Mesenchymal stem cell (in vitro differentiated cells and primary cell): ENCODE data around the gene LTBR.

Experiments used
- DNase-seq: peaks from one replicate; pipeline ENCODE4 v3.0.0-alpha.2; 2013
- H2AFZ ChIP-seq: one replicate; pipeline ENCODE4 v1.6.1; 2013; ENCODE audit warnings: low read depth, mild to moderate bottlenecking, control low read depth, inconsistent platforms, low read length, moderate library complexity
- H2AK5ac ChIP-seq: 2 replicates; pipeline ENCODE4 v1.6.1; 2013; ENCODE audit warnings: low read length, moderate library complexity, mild to moderate bottlenecking, inconsistent platforms; ENCODE audit not compliant: severe bottlenecking
- H2BK120ac ChIP-seq: one replicate; pipeline ENCODE4 v1.6.1; 2013; ENCODE audit warnings: low read depth, mild to moderate bottlenecking, inconsistent platforms, low read length, moderate library complexity
- H2BK12ac ChIP-seq, 2 experiments: one replicate each; pipeline ENCODE4 v1.6.1; 2013; ENCODE audit warnings: inconsistent platforms in 2 of 2, low read length in 2 of 2, mild to moderate bottlenecking in 2 of 2, moderate library complexity in 2 of 2, control low read depth in 1 of 2
- H2BK15ac ChIP-seq: one replicate; pipeline ENCODE4 v1.6.1; 2013; ENCODE audit warnings: mild to moderate bottlenecking, low read depth, inconsistent platforms; ENCODE audit not compliant: poor library complexity, severe bottlenecking
- H2BK5ac ChIP-seq: 2 replicates; pipeline ENCODE4 v1.6.1; 2013; ENCODE audit warnings: low read depth, mild to moderate bottlenecking, low read length, control low read depth, inconsistent platforms; ENCODE audit not compliant: poor library complexity, severe bottlenecking
- H3K14ac ChIP-seq, 2 experiments: one replicate each; pipeline ENCODE4 v1.6.1; 2013; ENCODE audit warnings: inconsistent platforms in 2 of 2, low read length in 2 of 2, control low read depth in 1 of 2, mild to moderate bottlenecking in 1 of 2, moderate library complexity in 1 of 2
- H3K18ac ChIP-seq, 2 experiments: one replicate each; pipeline ENCODE4 v1.6.1; 2013; ENCODE audit warnings: inconsistent platforms in 2 of 2, low read length in 2 of 2, control low read depth in 1 of 2, low read depth in 1 of 2, mild to moderate bottlenecking in 1 of 2
- H3K23ac ChIP-seq, 2 experiments: one replicate each; pipeline ENCODE4 v1.6.1; 2013; ENCODE audit warnings: inconsistent platforms in 2 of 2, low read length in 2 of 2, mild to moderate bottlenecking in 2 of 2, moderate library complexity in 2 of 2, control low read depth in 1 of 2
- H3K27ac ChIP-seq: 2 replicates; pipeline ENCODE4 v1.5.1; 2013; ENCODE audit warnings: mild to moderate bottlenecking, moderate library complexity, low read length, control low read depth, inconsistent platforms; ENCODE audit not compliant: poor library complexity, severe bottlenecking
- H3K27me3 ChIP-seq, 2 experiments: 2 replicates each; pipeline versions ENCODE4 v1.6.1 to v1.7.0; 2013; ENCODE audit warnings: low read length in 2 of 2, mild to moderate bottlenecking in 2 of 2, moderate library complexity in 2 of 2, control low read depth in 1 of 2, inconsistent platforms in 1 of 2; ENCODE audit not compliant: control insufficient read depth in 1 of 2, insufficient read depth in 1 of 2
- H3K36me3 ChIP-seq, 2 experiments: 2 replicates each; pipeline versions ENCODE4 v1.6.1 to v1.7.0; 2013; ENCODE audit warnings: low read length in 2 of 2, control low read depth in 1 of 2, inconsistent platforms in 1 of 2, low read depth in 1 of 2, mild to moderate bottlenecking in 1 of 2; ENCODE audit not compliant: insufficient read depth in 2 of 2, control insufficient read depth in 1 of 2
- H3K4ac ChIP-seq, 2 experiments: one replicate each; pipeline ENCODE4 v1.6.1; 2013; ENCODE audit warnings: inconsistent platforms in 2 of 2, low read length in 2 of 2, mild to moderate bottlenecking in 2 of 2, moderate library complexity in 2 of 2, control low read depth in 1 of 2, low read depth in 1 of 2
- H3K4me1 ChIP-seq: 2 replicates; pipeline ENCODE4 v1.6.1; 2013; ENCODE audit warnings: low read depth, low read length, control low read depth; ENCODE audit not compliant: control insufficient read depth, insufficient read depth
- H3K4me2 ChIP-seq: 2 replicates; pipeline ENCODE4 v1.6.1; 2013; ENCODE audit warnings: low read length, mild to moderate bottlenecking, inconsistent platforms; ENCODE audit not compliant: poor library complexity, severe bottlenecking
- H3K4me3 ChIP-seq, 2 experiments: 2 replicates each; pipeline versions ENCODE4 v1.5.1 to v1.7.0; 2013; ENCODE audit warnings: low read length in 2 of 2, mild to moderate bottlenecking in 2 of 2, control low read depth in 1 of 2, low read depth in 1 of 2; ENCODE audit not compliant: insufficient read depth in 1 of 2
- H3K79me1 ChIP-seq: replicated peaks from 2 replicates; pipeline ENCODE4 v1.6.1; 2013; ENCODE audit warnings: mild to moderate bottlenecking, control low read depth, low read length, inconsistent platforms; ENCODE audit not compliant: poor library complexity, severe bottlenecking
- H3K9ac ChIP-seq: 2 replicates; pipeline ENCODE4 v1.7.0; 2013; ENCODE audit warnings: mild to moderate bottlenecking, low read length, moderate library complexity
- H3K9me3 ChIP-seq: 2 replicates; pipeline ENCODE4 v1.7.0; 2013; ENCODE audit warnings: mild to moderate bottlenecking, low read length; ENCODE audit not compliant: control insufficient read depth
- H4K8ac ChIP-seq: one replicate; pipeline ENCODE4 v1.6.1; 2013; ENCODE audit warnings: inconsistent platforms, mild to moderate bottlenecking, low read length, moderate library complexity
- H4K91ac ChIP-seq: one replicate; pipeline ENCODE4 v1.6.1; 2013; ENCODE audit warnings: mild to moderate bottlenecking, low read length, inconsistent platforms
- WGBS: methylation state at CpG from one replicate; pipeline ENCODE4 v1.1.7; 2013; ENCODE audit warnings: mixed read lengths; 5-methylcytosine and 5-hydroxymethylcytosine counted together

The LTBR gene

DNA sequence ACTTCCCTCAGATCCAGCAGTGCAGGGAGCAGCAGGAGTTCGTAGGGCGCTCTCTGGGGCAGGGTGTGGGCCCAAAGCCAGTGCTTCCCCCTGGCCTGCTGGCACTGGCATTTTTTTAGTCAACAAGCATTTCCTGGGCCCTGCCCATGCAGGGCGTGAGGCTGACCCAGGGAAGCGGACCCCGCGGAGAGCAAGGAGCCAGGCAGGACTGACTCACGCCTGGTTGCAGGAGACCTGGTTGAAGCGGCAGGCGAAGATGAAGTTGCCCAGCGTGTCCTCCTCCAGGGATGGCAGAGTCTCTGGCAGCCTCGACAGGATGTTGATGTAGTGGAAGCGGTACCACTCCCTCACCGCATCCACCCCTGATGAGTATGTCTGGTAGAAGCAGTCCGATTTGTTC is 22.1 kb upstream of the LTBR start:
- Histone ChIP-seq H3K18ac (peak overlapping the region in 1 of 2 experiments; percentile 50), H2AFZ (no peak overlapping the region), H3K9ac (no peak overlapping the region), H2BK15ac (no peak overlapping the region), H3K27me3 (peaks cover 0 to 2% of the 10 kb centered on the region in 2 experiments), H3K23ac (no peak overlapping the region), H2BK120ac (no peak overlapping the region), H3K14ac (peak overlapping the region in 1 of 2 experiments; percentile 51), H3K4ac (no peak overlapping the region), H3K4me3 (no peak overlapping the region), H2BK12ac (peak overlapping the region in 1 of 2 experiments; percentile 32), H3K4me2 (peak overlapping the region; percentile 1), H4K8ac (peak overlapping the region; percentile 52), H2BK5ac (no peak overlapping the region), H3K36me3 (no peaks in the 10 kb centered on the region), H3K27ac (peak overlapping the region; percentile 30), H3K79me1 (no peaks in the 10 kb centered on the region), H2AK5ac (no peak overlapping the region), H4K91ac (peak overlapping the region; percentile 20), H3K4me1 (peaks cover 20% of the 10 kb centered on the region), H3K9me3 (no peaks in the 10 kb centered on the region)
- 90% methylated on average over 14 of the region's 14 CpGs for WGBS
- no peak for DNase-seq

- peak overlapping the region; percentile 59 for H2AK5ac ChIP-seq
- H3K9me3 ChIP-seq, result no peaks in the 10 kb centered on the region
- H2BK120ac ChIP-seq, result no peak overlapping the region
- no peak overlapping the region for H3K4ac ChIP-seq
- H2BK5ac ChIP-seq, result no peak overlapping the region
- H3K4me1 ChIP-seq, result peaks cover 20% of the 10 kb centered on the region
- peak overlapping the region in 1 of 2 experiments; percentile 32 for H2BK12ac ChIP-seq
- peak overlapping the region; percentile 1 for H4K91ac ChIP-seq
- no peak overlapping the region for H3K9ac ChIP-seq
- H3K27ac ChIP-seq, result peak overlapping the region; percentile 30
- H3K79me1 ChIP-seq, result no peaks in the 10 kb centered on the region
- H3K27me3 ChIP-seq, result no peaks in the 10 kb centered on the region
- H3K14ac ChIP-seq, result peak overlapping the region in 1 of 2 experiments; percentile 51
- no peaks in the 10 kb centered on the region for H3K36me3 ChIP-seq
- no peak overlapping the region for H2BK15ac ChIP-seq
- H2AFZ ChIP-seq, result no peak overlapping the region
- DNase-seq, result no peak
- H4K8ac ChIP-seq, result no peak overlapping the region
- no peak overlapping the region for H3K4me3 ChIP-seq
- peak overlapping the region in 1 of 2 experiments; percentile 50 for H3K18ac ChIP-seq
- no peak overlapping the region for H3K23ac ChIP-seq
- H3K4me2 ChIP-seq, result no peak overlapping the region
- 57% methylated on average over 2 of the region's 3 CpGs for WGBS
Observed at GRCh38 chr12:6362403-6362802, 21.6 kb upstream of the LTBR start.

DNA sequence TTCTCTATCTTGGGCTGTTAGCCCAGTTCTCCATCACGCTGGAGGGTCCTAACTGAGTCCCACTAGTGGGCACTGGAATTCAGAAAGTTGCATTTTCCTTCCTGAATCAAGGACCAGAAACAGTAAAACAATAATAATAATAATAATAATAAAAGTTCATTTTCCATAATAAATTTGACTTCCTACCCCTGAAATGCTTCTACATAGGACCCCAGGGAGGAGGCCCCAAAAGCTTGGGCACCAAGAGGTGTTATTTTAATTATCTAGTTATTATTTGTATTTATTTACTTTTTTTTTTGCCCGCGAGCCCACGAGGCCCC is 21.0 kb upstream of the LTBR start:
- Histone ChIP-seq H3K4ac (no peak overlapping the region), H3K23ac (no peak overlapping the region), H3K9me3 (no peaks in the 10 kb centered on the region), H3K14ac (no peak overlapping the region), H3K9ac (peak overlapping the region; percentile 77), H4K8ac (no peak overlapping the region), H3K18ac (no peak overlapping the region), H3K79me1 (no peaks in the 10 kb centered on the region), H3K4me2 (peak overlapping the region; percentile 55), H2BK12ac (no peak overlapping the region), H3K36me3 (no peaks in the 10 kb centered on the region), H2AK5ac (no peak overlapping the region), H2AFZ (no peak overlapping the region), H2BK120ac (no peak overlapping the region), H2BK15ac (no peak overlapping the region), H3K4me3 (peak overlapping the region in 1 of 2 experiments; percentile 92), H4K91ac (no peak overlapping the region), H3K27ac (no peak overlapping the region), H3K4me1 (peaks cover 20% of the 10 kb centered on the region), H3K27me3 (no peaks in the 10 kb centered on the region), H2BK5ac (no peak overlapping the region)
- WGBS, result 25% methylated on average over 4 of the region's 4 CpGs
- DNase-seq, result no peak

GRCh38 chr12:6363330-6364043 is 20.5 kb upstream of the LTBR start:
- peak overlapping the region; percentile 42 to 92 for H3K4me3 ChIP-seq
- H3K27me3 ChIP-seq, result no peaks in the 10 kb centered on the region
- peak overlapping the region; percentile 64 for H2BK120ac ChIP-seq
- peak overlapping the region; percentile 98 for H2BK15ac ChIP-seq
- H2AK5ac ChIP-seq, result no peak overlapping the region
- peak overlapping the region in 1 of 2 experiments; percentile 95 for H3K23ac ChIP-seq
- peak overlapping the region in 1 of 2 experiments; percentile 75 for H3K14ac ChIP-seq
- H3K9ac ChIP-seq, result peak overlapping the region; percentile 92
- WGBS, result 9% methylated on average over 59 of the region's 59 CpGs
- no peak overlapping the region for H3K27ac ChIP-seq
- H4K91ac ChIP-seq, result peak overlapping the region; percentile 89
- H3K79me1 ChIP-seq, result no peaks in the 10 kb centered on the region
- H2BK5ac ChIP-seq, result no peak overlapping the region
- peak; percentile 64 for DNase-seq
- no peaks in the 10 kb centered on the region for H3K9me3 ChIP-seq
- peak overlapping the region; percentile 42 to 93 for H3K4ac ChIP-seq
- peaks cover 20% of the 10 kb centered on the region for H3K4me1 ChIP-seq
- H3K18ac ChIP-seq, result peak overlapping the region; percentile 87 to 91
- H2BK12ac ChIP-seq, result peak overlapping the region; percentile 46 to 69
- H2AFZ ChIP-seq, result peak overlapping the region; percentile 39
- H3K36me3 ChIP-seq, result no peaks in the 10 kb centered on the region
- H3K4me2 ChIP-seq, result peak overlapping the region; percentile 72
- peak overlapping the region; percentile 98 for H4K8ac ChIP-seq
